Gastrocnemius medialis (tissue), 4 donors: ENCODE measurements around the gene MAP2K5. TPM values are rescaled to one million over a fixed set of nuclear protein-coding genes. Genes with fewer than 3 reads are reported as not detected.

Source experiments
- ATAC-seq, 2 donors: fragments of 150-250 bp; one replicate each; pipeline ENCODE4 v1.9.1; 2016
- DNase-seq, 2 donors: peaks; one replicate each; pipeline ENCODE4 v3.0.0-alpha.2; 2019
- H3K27ac ChIP-seq, 4 donors: fragments of 200-600 bp; sonication (generic); 1 replicate in 1 of 4; 2 replicates in 3 of 4; pipeline ENCODE4 v1.5.1; 2016 to 2018; ENCODE audit warnings: mild to moderate bottlenecking in 2 of 4, moderate library complexity in 1 of 4
- H3K27me3 ChIP-seq, 3 donors: fragments of 200-600 bp; sonication (generic) in 2 of 3; 1 replicate in 1 of 3; 2 replicates in 2 of 3; pipeline versions ENCODE4 v1.5.1 to v1.6.0; 2016 to 2019; ENCODE audit warnings: mild to moderate bottlenecking in 1 of 3, moderate library complexity in 1 of 3
- H3K36me3 ChIP-seq, 2 donors: fragments of 200-600 bp; sonication (generic) in 1 of 2; one replicate each; pipeline ENCODE4 v1.5.1; 2017 to 2018
- H3K4me1 ChIP-seq, 2 donors: fragments of 200-600 bp; sonication (generic) in 1 of 2; one replicate each; pipeline ENCODE4 v1.5.1; 2016 to 2017; ENCODE audit warnings: mild to moderate bottlenecking in 2 of 2
- H3K4me3 ChIP-seq, 4 donors: fragments of 200-600 bp; sonication (generic) in 3 of 4; 1 replicate in 1 of 4; 2 replicates in 3 of 4; pipeline ENCODE4 v1.5.1; 2016 to 2019; ENCODE audit warnings: mild to moderate bottlenecking in 2 of 4
- H3K9me3 ChIP-seq, 3 donors: fragments of 200-600 bp; sonication (generic) in 2 of 3; 1 replicate in 1 of 3; 2 replicates in 2 of 3; pipeline ENCODE4 v1.5.1; 2016 to 2019
- CTCF ChIP-seq, 5 experiments: fragments of 450-650 bp in 3 of 5; fragments of 200-600 bp in 2 of 5; sonication (generic) in 2 of 5; IDR thresholded peaks in 4 of 5; conservative IDR thresholded peaks in 1 of 5; 1 replicate in 4 of 5; 2 replicates in 1 of 5; pipeline ENCODE4 v1.5.1; 2016 to 2019; ENCODE audit warnings: antibody characterized with exemption in 5 of 5, mild to moderate bottlenecking in 3 of 5, moderate library complexity in 3 of 5
- POLR2A ChIP-seq, 2 donors: fragments of 450-650 bp; IDR thresholded peaks; one replicate each; pipeline ENCODE4 v1.6.1; 2017; ENCODE audit warnings: antibody characterized with exemption in 2 of 2, mild to moderate bottlenecking in 2 of 2, moderate library complexity in 2 of 2
- in situ Hi-C, 4 donors: fragments of 200-750 bp; cut with MboI; loops; one replicate each; pipeline versions ENCODE4 v1.15.0 to v1.8.0; 2017; ENCODE audit warnings: low sequenced_read_pairs in 4 of 4
- intact Hi-C: fragments of 100-400 bp; cut with DNase I; formaldehyde crosslinking; loops from one replicate; pipeline ENCODE4 v1.15.1; 2023; ENCODE audit warnings: low total_unique reads
- total RNA-seq, 4 donors: library from RNA; depleted of rRNA; stranded (reverse); fragments of >200 nt; gene quantifications; one replicate each; pipeline versions ENCODE4 v1.1.0 to v1.2.3, GENCODE V29; 2016

The MAP2K5 gene
- total RNA-seq, 4 donors from 2014 or later, result 5.9 to 6.8 (median 6.4) TPM

- Histone ChIP-seq H3K36me3 (peaks cover 0 to 32% of the 10 kb centered on the region in 2 donors), H3K27me3 (no peaks in the 10 kb centered on the region), H3K9me3 (no peaks in the 10 kb centered on the region), H3K4me3 (no peak overlapping the region), H3K4me1 (peaks cover 0 to 5% of the 10 kb centered on the region in 2 donors), H3K27ac (no peak overlapping the region)
- intact Hi-C loops, result no loop called here
- DNase-seq (no peak), ATAC-seq (no peak)
- in situ Hi-C loops, result no loop called here
- no peak for TF ChIP-seq POLR2A (IDR thresholded peaks at IDR 0.05)
- no peak for TF ChIP-seq CTCF (IDR thresholded peaks at IDR 0.05 in 4 of 5, conservative IDR thresholded peaks at IDR 0.05 in 1 of 5)
Measured at GRCh38 chr15:67508407-67508806, 34.1 kb upstream of the MAP2K5 start.

DNA sequence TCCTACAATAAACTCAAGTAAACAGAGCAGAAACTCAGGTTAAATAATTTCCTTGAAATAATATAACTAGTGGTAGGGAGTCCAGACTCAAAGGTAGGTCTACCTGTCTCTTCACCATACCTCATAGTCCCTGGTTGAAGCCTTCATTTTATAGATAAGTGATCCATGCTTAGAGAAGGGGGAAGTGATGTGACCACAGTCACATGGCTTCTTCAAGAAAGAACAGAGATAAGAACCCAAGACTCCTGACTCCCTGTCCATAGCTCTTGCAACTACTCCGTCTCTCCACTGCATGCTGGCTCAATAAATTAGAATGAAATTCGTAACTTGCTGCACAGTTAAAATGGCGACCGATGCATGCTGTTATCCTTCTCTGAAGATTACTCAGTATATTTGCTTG is 32.6 kb upstream of the MAP2K5 start:
- Histone ChIP-seq H3K9me3 (no peaks in the 10 kb centered on the region), H3K4me3 (no peak overlapping the region), H3K27ac (no peak overlapping the region), H3K36me3 (peaks cover 0 to 42% of the 10 kb centered on the region in 2 donors), H3K27me3 (no peaks in the 10 kb centered on the region), H3K4me1 (peaks cover 0 to 5% of the 10 kb centered on the region in 2 donors)
- intact Hi-C loops, result no loop called here
- TF ChIP-seq POLR2A (IDR thresholded peaks at IDR 0.05), result no peak
- TF ChIP-seq CTCF (IDR thresholded peaks at IDR 0.05 in 4 of 5, conservative IDR thresholded peaks at IDR 0.05 in 1 of 5), result no peak
- in situ Hi-C loops, result no loop called here
- DNase-seq (no peak), ATAC-seq (no peak)

- H3K9me3 ChIP-seq, result no peaks in the 10 kb centered on the region
- TF ChIP-seq CTCF (IDR thresholded peaks at IDR 0.05 in 4 of 5, conservative IDR thresholded peaks at IDR 0.05 in 1 of 5), result no peak
- TF ChIP-seq POLR2A (IDR thresholded peaks at IDR 0.05), result no peak
- no peaks in the 10 kb centered on the region for H3K27me3 ChIP-seq
- in situ Hi-C loops (no loop called here), intact Hi-C loops (no loop called here)
- H3K4me1 ChIP-seq, result peaks cover 0 to 5% of the 10 kb centered on the region in 2 donors
- H3K27ac ChIP-seq, result no peak overlapping the region
- no peak overlapping the region for H3K4me3 ChIP-seq
- H3K36me3 ChIP-seq, result peaks cover 0 to 43% of the 10 kb centered on the region in 2 donors
- ATAC-seq (no peak), DNase-seq (no peak)
Measured at GRCh38 chr15:67510597-67511190, 31.8 kb upstream of the MAP2K5 start.

DNA sequence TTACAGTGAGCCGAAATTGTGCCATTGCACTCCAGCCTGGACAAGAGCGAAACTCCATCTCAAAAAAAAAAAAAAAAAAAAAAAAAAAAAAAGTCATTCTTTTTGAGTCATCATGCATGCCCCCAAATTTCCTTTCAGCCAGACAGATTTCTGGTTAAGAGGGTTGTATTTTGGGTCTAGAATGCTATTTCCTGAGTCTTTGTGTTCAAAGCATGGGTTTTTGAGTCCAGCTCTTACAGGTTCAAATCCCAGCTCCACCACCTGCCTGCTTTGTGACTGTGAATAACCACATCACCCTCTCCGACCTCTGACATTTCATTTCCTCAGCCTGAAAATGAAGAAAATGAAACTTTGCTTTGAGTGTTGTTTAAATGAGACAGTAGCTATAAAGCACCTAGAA is 30.9 kb upstream of the MAP2K5 start:
- intact Hi-C loops (no loop called here), in situ Hi-C loops (no loop called here)
- no peaks in the 10 kb centered on the region for H3K27me3 ChIP-seq
- no peak overlapping the region for H3K4me3 ChIP-seq
- ATAC-seq (no peak), DNase-seq (no peak)
- peaks cover 0 to 52% of the 10 kb centered on the region in 2 donors for H3K36me3 ChIP-seq
- TF ChIP-seq CTCF (IDR thresholded peaks at IDR 0.05 in 4 of 5, conservative IDR thresholded peaks at IDR 0.05 in 1 of 5), result no peak
- TF ChIP-seq POLR2A (IDR thresholded peaks at IDR 0.05), result no peak
- H3K27ac ChIP-seq, result no peak overlapping the region
- H3K9me3 ChIP-seq, result no peaks in the 10 kb centered on the region
- H3K4me1 ChIP-seq, result peaks cover 0 to 4% of the 10 kb centered on the region in 2 donors

GRCh38 chr15:67512140-67512539 is 30.4 kb upstream of the MAP2K5 start:
- in situ Hi-C loops (no loop called here), intact Hi-C loops (no loop called here)
- TF ChIP-seq CTCF (IDR thresholded peaks at IDR 0.05 in 4 of 5, conservative IDR thresholded peaks at IDR 0.05 in 1 of 5) (no peak), POLR2A (IDR thresholded peaks at IDR 0.05) (no peak)
- peaks cover 0 to 57% of the 10 kb centered on the region in 2 donors for H3K36me3 ChIP-seq
- no peaks in the 10 kb centered on the region for H3K4me1 ChIP-seq
- no peaks in the 10 kb centered on the region for H3K27me3 ChIP-seq
- no peak for DNase-seq
- no peaks in the 10 kb centered on the region for H3K9me3 ChIP-seq
- H3K4me3 ChIP-seq, result no peak overlapping the region
- ATAC-seq, result no peak
- no peak overlapping the region for H3K27ac ChIP-seq
